GM21737 (cell line): ENCODE results near the gene MTA2.
"Not testable (repeated sequence)": the region's sequence is repeated elsewhere in the genome, so short reads cannot be mapped to it uniquely, and the experiment has no call there.

Source experiments
- ATAC-seq: cut with Tn5 transposase; IDR thresholded peaks from one replicate; pipeline ENCODE4 v1.9.1; 2021; ENCODE audit warnings: mild to moderate bottlenecking, moderate library complexity; ENCODE audit not compliant: unreplicated experiment

The MTA2 gene

GRCh38 chr11:62601372-62602140 lies at the start of gene MTA2:
TSS of gene MTA2 (minus strand) at chr11:62601865. CDS start at chr11:62601450, 415 bp downstream.
- peak; percentile 70 for ATAC-seq

GRCh38 chr11:62650283-62650682 lies 48.6 kb upstream of the MTA2 start:
- not testable (repeated sequence) for ATAC-seq

- ATAC-seq = no peak
Observed at GRCh38 chr11:62649486-62649885, 47.8 kb upstream of the MTA2 start.

- no peak for ATAC-seq
Observed at GRCh38 chr11:62648967-62649364, 47.3 kb upstream of the MTA2 start.

- no peak for ATAC-seq
Observed at GRCh38 chr11:62648185-62648966, 46.7 kb upstream of the MTA2 start.

GRCh38 chr11:62647609-62648005 lies 45.9 kb upstream of the MTA2 start:
- no peak for ATAC-seq

- ATAC-seq = no peak
Observed at GRCh38 chr11:62646825-62647608, 45.4 kb upstream of the MTA2 start.

GRCh38 chr11:62645946-62646824 lies 44.5 kb upstream of the MTA2 start, which contains the start of gene GANAB:
TSS of gene GANAB (minus strand) at chr11:62646613. CDS start at chr11:62646599, 14 bp downstream.
- peak; percentile 82 for ATAC-seq

GRCh38 chr11:62645671-62645945 lies 43.9 kb upstream of the MTA2 start:
- ATAC-seq = no peak

- ATAC-seq = no peak
Observed at GRCh38 chr11:62644220-62644619, 42.6 kb upstream of the MTA2 start.

GRCh38 chr11:62632492-62632891 lies 30.8 kb upstream of the MTA2 start:
- no peak for ATAC-seq

GRCh38 chr11:62627713-62628112 lies 26.0 kb upstream of the MTA2 start:
- ATAC-seq = no peak

GRCh38 chr11:62622476-62623089 lies 20.9 kb upstream of the MTA2 start:
- no peak for ATAC-seq

- ATAC-seq = peak; percentile 91
Observed at GRCh38 chr11:62621567-62622470, 20.2 kb upstream of the MTA2 start, which contains the start of gene B3GAT3. TSS of gene B3GAT3 (minus strand) at chr11:62621986. CDS start at chr11:62621947, 39 bp downstream.

GRCh38 chr11:62621027-62621566 lies 19.4 kb upstream of the MTA2 start:
- ATAC-seq = no peak

- not testable (repeated sequence) for ATAC-seq
Observed at GRCh38 chr11:62616957-62617356, 15.3 kb upstream of the MTA2 start.

- ATAC-seq = no peak
Observed at GRCh38 chr11:62615521-62615920, 13.9 kb upstream of the MTA2 start.

GRCh38 chr11:62614275-62614674 lies 12.6 kb upstream of the MTA2 start:
- ATAC-seq = no peak
